ENCODE results near the gene STK11IP. TPM values are rescaled to one million over a fixed set of nuclear protein-coding genes. Genes with fewer than 3 reads are reported as not detected.

STK11IP gene
- total and polyA plus RNA-seq, 2 of the 13 experiments (the other 11 are each of a cell fraction or from before 2014, with no cell fraction given), result 12.8 to 24.0 TPM

DNA sequence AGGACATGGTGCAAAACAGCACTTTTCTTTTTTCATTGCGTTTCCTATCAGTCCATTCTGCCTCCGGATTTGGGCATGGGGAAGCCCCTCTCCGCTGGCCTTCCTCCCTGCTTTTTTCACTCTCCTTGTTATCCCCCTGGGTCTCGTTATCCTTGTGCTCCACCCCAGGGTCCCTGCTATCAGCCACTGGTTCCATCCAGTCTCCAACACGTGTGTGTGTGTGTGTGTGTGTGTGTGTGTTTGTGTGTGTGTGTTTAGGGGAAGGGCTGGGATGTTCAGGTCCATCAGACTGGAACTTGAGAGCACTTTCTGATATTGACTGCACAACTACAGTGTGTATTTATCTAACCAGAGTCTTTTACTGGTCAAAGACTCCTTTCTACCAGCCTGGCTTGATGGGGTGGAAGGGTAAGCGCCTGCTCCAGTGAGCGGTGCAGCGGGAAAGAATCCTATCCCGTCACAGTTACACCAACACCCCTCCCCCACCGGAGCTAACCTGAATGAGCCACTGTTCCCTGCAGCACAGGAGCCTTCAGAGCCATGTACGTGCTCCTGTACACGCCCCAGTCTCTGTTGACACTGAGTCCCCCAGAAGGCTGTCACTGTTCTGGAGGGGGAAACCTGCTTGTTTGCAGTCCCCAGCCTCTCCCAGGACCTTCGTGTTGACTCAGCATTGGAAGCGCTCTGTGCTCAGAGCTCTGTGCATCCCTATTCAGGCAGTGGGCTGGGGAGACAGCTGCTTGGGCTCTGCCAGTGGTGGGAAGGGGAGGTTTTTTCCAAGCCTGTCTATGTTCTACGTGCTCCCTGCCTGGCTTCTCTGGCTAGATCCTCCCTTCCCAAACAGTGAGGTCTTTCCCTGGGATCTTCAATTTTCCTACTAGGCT lies 20.9 kb upstream of the STK11IP start (continued):
- TF ChIP-seq REST (IDR thresholded peaks at IDR 0.05; ENCODE audit: borderline replicate concordance in 1 of 2, low read depth in 1 of 2, low read length in 2 of 2), result peak in 1 of 2 experiments; percentile 77; a peak in 2 of 4 replicates
- peak; percentile 88 for TF ChIP-seq ZNF557 (CRISPR knock-in tag; IDR thresholded peaks at IDR 0.05)
- TF ChIP-seq ZNF350 (CRISPR knock-in tag; IDR thresholded peaks at IDR 0.05; ENCODE audit: borderline replicate concordance, low read depth), result peak; percentile 96
- TF ChIP-seq ZSCAN12 (CRISPR knock-in tag; IDR thresholded peaks at IDR 0.05), result no peak
- peak; percentile 92; the same call in 1 of the 2 replicates for TF ChIP-seq CHD4 (IDR thresholded peaks at IDR 0.05; ENCODE audit: borderline replicate concordance, low read length)
- TF ChIP-seq, protein P1, sequence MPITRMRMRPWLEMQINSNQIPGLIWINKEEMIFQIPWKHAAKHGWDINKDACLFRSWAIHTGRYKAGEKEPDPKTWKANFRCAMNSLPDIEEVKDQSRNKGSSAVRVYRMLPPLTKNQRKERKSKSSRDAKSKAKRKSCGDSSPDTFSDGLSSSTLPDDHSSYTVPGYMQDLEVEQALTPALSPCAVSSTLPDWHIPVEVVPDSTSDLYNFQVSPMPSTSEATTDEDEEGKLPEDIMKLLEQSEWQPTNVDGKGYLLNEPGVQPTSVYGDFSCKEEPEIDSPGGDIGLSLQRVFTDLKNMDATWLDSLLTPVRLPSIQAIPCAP (CRISPR knock-in tag; IDR thresholded peaks at IDR 0.05; ENCODE audit: low read depth), result no peak
- TF ChIP-seq ZNF143 (CRISPR knock-in tag; IDR thresholded peaks at IDR 0.05), result peak; percentile 51; the same call in 1 of the 2 replicates
- TF ChIP-seq, protein P2, sequence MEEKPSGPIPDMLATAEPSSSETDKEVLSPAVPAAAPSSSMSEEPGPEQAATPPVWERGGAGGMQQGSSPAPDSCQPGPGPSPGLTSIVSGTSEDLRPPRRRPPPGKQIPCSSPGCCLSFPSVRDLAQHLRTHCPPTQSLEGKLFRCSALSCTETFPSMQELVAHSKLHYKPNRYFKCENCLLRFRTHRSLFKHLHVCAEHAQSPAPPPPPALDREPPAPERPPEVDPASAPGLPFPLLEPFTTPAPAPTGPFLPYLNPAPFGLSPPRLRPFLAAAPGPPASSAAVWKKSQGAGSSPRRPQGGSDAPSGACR (CRISPR knock-in tag; IDR thresholded peaks at IDR 0.05), result peak; percentile 52; the same call in 1 of the 2 replicates
- TF ChIP-seq, protein P3, sequence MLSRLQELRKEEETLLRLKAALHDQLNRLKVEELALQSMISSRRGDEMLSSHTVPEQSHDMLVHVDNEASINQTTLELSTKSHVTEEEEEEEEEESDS (CRISPR knock-in tag; IDR thresholded peaks at IDR 0.05; ENCODE audit: borderline replicate concordance), result no peak
- peak; percentile 48; the same call in 1 of the 2 replicates for TF ChIP-seq ARHGAP35 (CRISPR knock-in tag; IDR thresholded peaks at IDR 0.05; ENCODE audit: borderline replicate concordance)
- peak; percentile 84 for TF ChIP-seq ZIK1 (CRISPR knock-in tag; IDR thresholded peaks at IDR 0.05; ENCODE audit: borderline replicate concordance, low read depth)
- peak; percentile 84; the same call in 1 of the 2 replicates for TF ChIP-seq ZNF709 (CRISPR knock-in tag; IDR thresholded peaks at IDR 0.05)
- peak; percentile 73; the same call in 1 of the 2 replicates for TF ChIP-seq ZMAT3 (CRISPR knock-in tag; conservative IDR thresholded peaks at IDR 0.05)
- TF ChIP-seq SOX13 (IDR thresholded peaks at IDR 0.05), result no peak; the same call in none of the 2 replicates
- TF ChIP-seq SOX13 (CRISPR knock-in tag; conservative IDR thresholded peaks at IDR 0.05 in 1 of 2, IDR thresholded peaks at IDR 0.05 in 1 of 2), result peak in 1 of 2 experiments; percentile 89; a peak in 2 of 4 replicates
- TF ChIP-seq RNF219 (CRISPR knock-in tag; IDR thresholded peaks at IDR 0.05), result no peak
- no peak for TF ChIP-seq SCMH1 (CRISPR knock-in tag; IDR thresholded peaks at IDR 0.05; ENCODE audit: borderline replicate concordance)
- 0 out of 2 replicates have a peak, but pooled peaks have one; percentile 30 for TF ChIP-seq ZNF570 (CRISPR knock-in tag; IDR thresholded peaks at IDR 0.05; ENCODE audit: borderline replicate concordance)
- TF ChIP-seq ZMYM2 (CRISPR knock-in tag; IDR thresholded peaks at IDR 0.05), result peak; percentile 67
- TF ChIP-seq ARNTL (CRISPR knock-in tag; IDR thresholded peaks at IDR 0.05), result peak; percentile 91

Measured in HepG2 (cell line).